ENCODE data around the gene FAM228B. TPM values are rescaled to one million over a fixed set of nuclear protein-coding genes. Genes with fewer than 3 reads are reported as not detected.
A peak's percentile ranks its signal among the peaks of the same experiment; 100 is the strongest.
"Not testable (repeated sequence)": the region's sequence is repeated elsewhere in the genome, so short reads cannot be mapped to it uniquely, and the experiment has no call there.

FAM228B gene
- total and polyA plus RNA-seq, 12 donors: 4.7 to 76.4 (median 27.3) TPM

- Histone ChIP-seq H3K27me3 (no peaks in the 10 kb centered on the region), H3K4me3 (no peak overlapping the region), H3K4me1 (peaks cover 0 to 2% (median 0%) of the 10 kb centered on the region in 9 donors), H3K27ac (no peak overlapping the region), H3K36me3 (peaks cover 0 to 13% (median 0%) of the 10 kb centered on the region in 9 donors), H3K9me3 (peaks cover 0 to 19% (median 0%) of the 10 kb centered on the region in 11 donors)
- 21 to 50% methylated on average over 2 of the region's 2 CpGs for WGBS, 2 donors
- no peak for ATAC-seq
- DNase-seq: no peak
- intact Hi-C loops (cut with DNase I): no loop called here
- TF ChIP-seq CTCF (IDR thresholded peaks at IDR 0.05): no peak
Observed at GRCh38 chr2:24105816-24106215, 17.5 kb upstream of the FAM228B start.

- Histone ChIP-seq H3K27me3 (no peaks in the 10 kb centered on the region), H3K4me1 (peaks cover 0 to 12% (median 0%) of the 10 kb centered on the region in 9 donors), H3K27ac (no peak overlapping the region), H3K4me3 (no peak overlapping the region), H3K36me3 (peaks cover 0 to 13% (median 0%) of the 10 kb centered on the region in 9 donors), H3K9me3 (peaks cover 0 to 19% (median 0%) of the 10 kb centered on the region in 11 donors)
- DNase-seq: no peak
- intact Hi-C loops (cut with DNase I): no loop called here
- ATAC-seq: no peak
- TF ChIP-seq CTCF (IDR thresholded peaks at IDR 0.05): no peak
Observed at GRCh38 chr2:24106786-24107185, 16.5 kb upstream of the FAM228B start.

GRCh38 chr2:24107336-24107735 is 15.9 kb upstream of the FAM228B start:
- H3K27me3 ChIP-seq: no peaks in the 10 kb centered on the region
- H3K4me1 ChIP-seq: peaks cover 0 to 12% (median 0%) of the 10 kb centered on the region in 9 donors
- WGBS, 2 donors: 53 to 100% methylated on average over 1 of the region's 1 CpG
- peaks cover 0 to 13% (median 0%) of the 10 kb centered on the region in 9 donors for H3K36me3 ChIP-seq
- DNase-seq (no peak), ATAC-seq (no peak)
- peaks cover 0 to 19% (median 0%) of the 10 kb centered on the region in 11 donors for H3K9me3 ChIP-seq
- no peak overlapping the region for H3K4me3 ChIP-seq
- TF ChIP-seq CTCF (IDR thresholded peaks at IDR 0.05): no peak
- intact Hi-C loops (cut with DNase I): no loop called here
- H3K27ac ChIP-seq: no peak overlapping the region

GRCh38 chr2:24109431-24109830 is 13.8 kb upstream of the FAM228B start:
- DNase-seq; intact Hi-C loops (cut with DNase I); ATAC-seq; H3K27ac ChIP-seq; H3K27me3 ChIP-seq; H3K4me3 ChIP-seq; H3K36me3 ChIP-seq: not testable (repeated sequence)
- 98 to 100% methylated on average over 1 of the region's 1 CpG for WGBS, 2 donors
- peaks cover 0 to 12% (median 0%) of the 10 kb centered on the region in 9 donors for H3K4me1 ChIP-seq
- peaks cover 0 to 23% (median 0%) of the 10 kb centered on the region in 11 donors for H3K9me3 ChIP-seq

- 78 to 85% methylated on average over 7 of the region's 7 CpGs for WGBS, 2 donors
- intact Hi-C loops (cut with DNase I): no loop called here
- peaks cover 0 to 29% (median 0%) of the 10 kb centered on the region in 11 donors for H3K9me3 ChIP-seq
- peaks cover 0 to 12% (median 0%) of the 10 kb centered on the region in 9 donors for H3K4me1 ChIP-seq
- H3K4me3 ChIP-seq: no peak overlapping the region
- TF ChIP-seq CTCF (IDR thresholded peaks at IDR 0.05): no peak
- peak overlapping the region in 3 of 10 donors; percentile 12 to 59 (median 17) for H3K27ac ChIP-seq
- DNase-seq: no peak
- ATAC-seq: peak in 5 of 8 donors; percentile 14 to 33 (median 30)
- no peaks in the 10 kb centered on the region for H3K27me3 ChIP-seq
- H3K36me3 ChIP-seq: peaks cover 0 to 10% (median 0%) of the 10 kb centered on the region in 9 donors
Observed at GRCh38 chr2:24110660-24111303, 12.5 kb upstream of the FAM228B start.
